Measurements from ENCODE around the gene RIPPLY3.
A peak's percentile ranks its signal among the peaks of the same experiment; 100 is the strongest.

Gene RIPPLY3

DNA sequence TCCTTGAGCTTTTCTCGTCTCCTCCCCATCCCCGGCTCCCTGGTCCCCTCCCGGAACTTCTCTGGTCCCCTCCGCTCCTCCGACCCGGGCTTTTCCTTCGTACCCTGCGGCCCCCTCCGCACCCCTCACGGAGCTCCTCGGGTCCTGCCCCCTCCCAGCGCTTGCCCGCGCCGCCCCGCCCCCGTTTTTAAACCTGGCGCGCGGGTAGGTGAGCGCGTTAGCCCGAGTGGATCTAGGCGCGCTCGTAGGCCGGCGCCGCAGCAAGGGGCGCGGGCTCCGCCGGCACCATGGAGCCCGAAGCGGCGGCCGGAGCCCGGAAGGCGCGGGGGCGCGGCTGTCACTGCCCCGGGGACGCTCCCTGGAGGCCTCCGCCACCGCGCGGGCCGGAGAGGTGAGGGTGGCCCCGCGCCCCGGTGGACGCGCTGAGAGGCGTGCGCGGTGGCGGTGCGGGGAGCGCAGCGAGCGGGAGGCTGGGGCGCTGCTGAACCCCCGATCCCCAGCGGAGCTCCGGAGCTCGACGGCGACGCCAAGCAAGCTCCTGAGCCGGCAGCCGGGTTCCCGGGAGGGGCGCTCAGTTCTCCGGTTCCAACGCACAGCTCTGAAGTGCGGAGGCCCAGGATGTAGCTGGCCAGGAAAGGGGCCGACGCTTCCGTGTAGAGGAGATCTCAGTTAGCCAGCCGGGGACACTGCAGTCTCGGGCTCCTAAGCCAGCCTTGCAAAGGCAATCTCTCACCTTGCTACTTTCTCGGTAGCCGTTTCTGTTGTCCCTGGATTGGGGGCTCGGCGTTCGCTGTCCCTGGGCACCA, at the start of gene RIPPLY3:
RIPPLY3 (plus strand) TSS at position 217 of the 806 bp plus-strand sequence; CDS start at position 288, 71 bp downstream.
- DNase-seq (ENCODE audit: low read depth in 2 of 2) = no peak

GRCh38 chr21:36959020-36959835, 47.3 kb upstream of the RIPPLY3 start:
- DNase-seq (ENCODE audit: low read depth in 2 of 2) = no peak

DNA sequence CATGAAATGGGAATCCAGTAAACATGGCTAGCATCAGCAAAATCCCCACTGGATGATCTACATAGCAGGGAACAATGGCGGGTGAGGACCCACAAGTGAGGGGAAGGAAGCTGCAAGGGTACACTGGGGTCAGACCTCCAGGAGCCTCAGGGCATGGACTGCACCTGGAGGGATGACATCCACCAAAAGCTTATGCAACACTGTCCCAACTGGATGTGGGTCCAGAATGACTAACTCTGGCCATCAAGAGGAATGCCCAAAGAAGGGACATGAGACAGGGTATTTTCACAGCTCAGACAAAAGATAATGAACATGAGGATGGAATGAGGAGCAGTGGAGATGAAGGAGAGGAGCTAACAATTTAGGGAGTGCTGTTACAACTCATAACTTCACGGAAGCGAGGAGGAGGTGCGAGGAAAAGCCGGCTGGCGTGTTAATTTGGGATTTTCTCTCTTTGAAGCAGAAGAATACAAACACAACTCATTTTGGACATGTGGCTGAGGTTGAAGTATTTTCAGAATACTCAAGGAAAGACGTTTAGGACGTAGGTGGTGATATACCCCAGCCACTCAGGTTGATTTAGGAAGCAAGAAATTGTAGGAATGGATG, 45.7 kb upstream of the RIPPLY3 start:
- no peak for DNase-seq (ENCODE audit: low read depth in 2 of 2)

DNA sequence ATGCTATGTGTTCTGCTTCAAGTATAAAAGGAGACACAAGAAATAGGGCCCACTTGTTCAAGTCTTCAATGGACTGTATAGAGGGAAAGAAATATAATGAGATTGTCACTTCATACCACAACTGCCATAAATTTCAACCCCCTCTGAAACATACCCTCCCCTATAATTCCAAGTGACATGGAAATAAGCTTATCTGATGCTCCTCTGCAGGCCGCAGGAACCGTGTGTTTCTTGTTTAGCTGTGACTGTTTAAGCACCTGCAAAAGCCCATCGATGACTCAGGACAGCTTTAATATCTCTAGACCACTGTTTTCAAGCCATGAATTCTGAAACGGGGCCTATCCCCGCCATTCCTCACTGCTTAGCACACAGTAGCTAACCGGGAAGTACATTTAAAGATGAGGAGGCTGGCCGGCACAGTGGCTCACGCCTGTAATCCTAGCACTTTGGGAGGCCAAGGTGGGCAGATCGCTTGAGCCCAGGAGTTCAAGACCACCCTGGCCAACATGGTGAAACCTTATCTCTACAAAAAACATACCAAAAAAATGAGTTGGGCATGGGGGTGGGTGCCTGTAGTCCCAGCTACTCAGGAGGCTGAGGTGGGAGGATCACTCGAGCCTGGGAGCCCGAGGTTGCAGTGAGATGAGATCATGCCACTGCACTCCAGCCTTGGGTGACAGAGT, 44.3 kb upstream of the RIPPLY3 start:
- no peak for DNase-seq (ENCODE audit: low read depth in 2 of 2)

- no peak for DNase-seq (ENCODE audit: low read depth in 2 of 2)
Measured at GRCh38 chr21:36964398-36964797, 42.1 kb upstream of the RIPPLY3 start.

DNA sequence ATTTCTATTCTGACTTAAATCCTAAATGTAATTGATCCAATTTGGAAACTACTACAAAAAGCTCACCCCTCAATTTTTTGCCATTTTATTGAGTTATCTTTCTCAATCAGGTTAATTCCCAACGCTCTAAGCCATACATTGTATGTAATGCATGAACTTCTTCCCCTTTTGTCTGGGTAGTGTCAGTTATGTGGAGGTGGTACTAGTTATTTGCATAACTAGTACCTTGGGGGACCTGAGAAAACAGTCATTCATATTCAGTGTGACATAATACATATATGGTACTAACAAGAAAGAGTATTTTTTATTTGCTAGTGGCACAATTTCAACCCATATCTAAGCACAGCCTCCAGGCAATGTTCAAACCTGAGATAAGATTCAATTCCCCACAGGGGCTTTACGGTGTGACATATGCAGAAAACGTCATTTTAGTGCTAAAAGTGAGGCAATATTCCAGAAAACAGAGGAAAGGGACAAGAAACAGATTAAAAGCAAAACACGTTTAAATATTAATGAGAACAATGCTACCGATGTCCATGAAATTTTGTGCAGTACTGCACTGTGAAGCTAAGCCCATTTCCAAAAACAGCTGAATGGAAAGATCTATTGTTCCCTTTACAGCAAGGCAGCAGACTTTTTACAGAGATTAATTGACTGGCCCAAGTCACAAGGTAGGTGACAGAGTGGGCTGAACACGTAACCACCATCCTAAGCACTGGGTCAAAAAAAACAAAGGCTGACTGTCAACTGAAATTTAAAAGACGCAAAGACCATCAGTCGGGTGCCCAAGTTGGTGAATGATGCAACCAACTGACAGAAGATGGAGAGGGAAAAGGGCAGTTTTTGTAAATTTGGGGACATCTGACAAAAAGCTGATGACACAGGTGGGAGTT, 41.4 kb upstream of the RIPPLY3 start:
- no peak for DNase-seq (ENCODE audit: low read depth in 2 of 2)

DNA sequence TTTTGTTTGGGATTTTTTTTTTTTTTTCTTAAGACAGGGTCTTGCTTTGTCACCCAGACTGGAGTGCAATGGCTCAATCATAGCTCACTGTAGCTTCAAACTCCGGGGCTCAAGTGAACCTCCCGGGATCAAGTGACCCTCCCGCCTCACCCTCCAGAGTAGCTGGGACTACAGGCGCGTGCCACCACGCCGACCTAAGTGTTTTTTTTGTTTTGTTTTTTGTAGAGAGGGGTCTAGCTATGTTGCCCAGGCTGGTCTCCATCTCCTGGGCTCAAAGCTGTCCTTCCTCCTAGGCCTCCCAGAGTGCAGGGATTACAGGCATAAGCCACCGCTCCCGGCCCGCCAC, 40.8 kb upstream of the RIPPLY3 start:
- no peak for DNase-seq (ENCODE audit: low read depth in 2 of 2)

DNA sequence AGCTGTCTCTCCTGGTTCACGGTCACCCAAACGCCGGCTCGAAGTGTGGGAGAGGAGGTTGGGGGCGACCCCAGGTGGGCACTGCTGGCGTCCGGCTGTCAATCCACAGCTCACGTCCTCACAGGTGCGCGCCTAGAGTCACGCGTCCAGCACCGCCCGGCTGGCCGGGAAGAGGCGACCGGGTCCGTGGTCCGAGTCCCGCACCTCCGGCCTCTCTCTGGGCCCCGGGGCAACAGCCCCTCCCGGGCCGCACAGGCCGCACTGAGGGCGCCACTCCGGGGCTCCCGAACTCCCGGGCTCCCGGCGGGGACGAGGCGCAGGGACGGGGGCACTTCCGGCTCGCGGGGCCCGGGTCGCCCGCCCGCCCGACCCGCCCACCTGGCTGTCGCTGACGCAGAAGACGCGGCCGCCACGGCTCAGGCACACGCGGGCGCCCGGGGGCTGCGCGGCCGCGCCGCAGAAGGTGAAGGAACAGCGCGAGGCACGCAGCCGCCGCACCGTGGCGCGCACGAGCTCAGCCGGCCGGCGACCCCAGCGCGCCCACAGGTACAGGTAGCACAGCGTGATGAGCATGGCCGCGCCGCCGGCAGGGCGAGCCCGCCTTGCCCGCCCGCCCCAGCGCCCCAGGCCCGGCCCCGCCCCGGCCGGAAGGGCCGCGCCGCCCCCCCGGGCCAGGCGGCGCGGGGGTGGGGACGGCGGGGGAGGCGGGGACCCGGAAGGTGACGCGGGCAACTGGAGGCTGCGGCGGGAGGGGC, 40.3 kb upstream of the RIPPLY3 start, which contains the start of gene HLCS:
HLCS (minus strand) TSS at position 604 of the 755 bp plus-strand sequence; CDS start at position 573, 31 bp downstream.
- peak; percentile 55 to 68 for DNase-seq (ENCODE audit: low read depth in 2 of 2)

DNA sequence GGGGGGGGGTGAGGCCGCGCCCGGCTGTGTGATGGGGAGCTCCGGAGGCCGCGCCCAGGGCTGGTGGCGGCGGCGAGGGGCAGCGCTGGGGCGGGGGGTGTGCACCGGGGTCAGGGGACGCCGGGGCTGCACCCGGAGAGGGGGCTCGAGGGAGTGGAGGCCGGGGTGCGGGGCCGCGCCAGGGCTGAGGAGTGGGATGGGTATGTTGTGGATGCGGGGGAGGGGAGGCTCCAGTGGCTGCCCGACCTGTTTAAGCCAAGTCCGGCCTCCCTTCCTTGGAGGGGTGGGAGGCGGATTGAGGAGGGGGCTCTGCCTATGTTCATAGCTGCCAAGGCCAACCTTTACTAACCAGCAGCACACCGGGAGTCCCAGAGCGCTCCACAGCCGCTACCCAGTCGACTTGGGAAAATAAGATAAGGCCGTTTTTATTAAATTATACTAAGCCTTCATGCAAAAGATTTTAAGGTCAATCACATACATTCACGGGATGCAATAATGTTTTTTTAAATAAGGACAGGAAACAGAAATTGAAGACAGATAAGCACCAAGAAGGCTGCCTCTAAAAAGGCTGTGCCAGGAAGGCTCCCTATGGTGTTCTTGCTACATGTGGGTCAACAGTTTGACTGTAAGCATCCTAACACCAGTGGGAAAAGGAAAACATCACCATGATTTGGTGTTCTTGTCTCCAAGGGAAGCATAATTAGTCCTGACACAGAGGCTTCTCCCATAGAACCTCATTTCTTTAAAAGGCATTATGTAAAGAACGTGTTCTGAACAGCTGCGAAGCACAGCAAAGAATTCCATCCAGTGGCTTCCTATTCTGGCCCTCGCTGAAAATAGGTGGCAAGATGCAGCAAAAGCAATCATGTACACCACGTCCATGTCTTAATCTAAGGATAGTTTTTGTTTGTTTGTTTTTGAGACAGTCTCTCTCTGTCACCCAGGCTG, 39.4 kb upstream of the RIPPLY3 start:
- no peak for DNase-seq (ENCODE audit: low read depth in 2 of 2)

- no peak for DNase-seq (ENCODE audit: low read depth in 2 of 2)
Measured at GRCh38 chr21:36968414-36968813, 38.1 kb upstream of the RIPPLY3 start.

- no peak for DNase-seq (ENCODE audit: low read depth in 2 of 2)
Measured at GRCh38 chr21:36968976-36969375, 37.5 kb upstream of the RIPPLY3 start.

DNA sequence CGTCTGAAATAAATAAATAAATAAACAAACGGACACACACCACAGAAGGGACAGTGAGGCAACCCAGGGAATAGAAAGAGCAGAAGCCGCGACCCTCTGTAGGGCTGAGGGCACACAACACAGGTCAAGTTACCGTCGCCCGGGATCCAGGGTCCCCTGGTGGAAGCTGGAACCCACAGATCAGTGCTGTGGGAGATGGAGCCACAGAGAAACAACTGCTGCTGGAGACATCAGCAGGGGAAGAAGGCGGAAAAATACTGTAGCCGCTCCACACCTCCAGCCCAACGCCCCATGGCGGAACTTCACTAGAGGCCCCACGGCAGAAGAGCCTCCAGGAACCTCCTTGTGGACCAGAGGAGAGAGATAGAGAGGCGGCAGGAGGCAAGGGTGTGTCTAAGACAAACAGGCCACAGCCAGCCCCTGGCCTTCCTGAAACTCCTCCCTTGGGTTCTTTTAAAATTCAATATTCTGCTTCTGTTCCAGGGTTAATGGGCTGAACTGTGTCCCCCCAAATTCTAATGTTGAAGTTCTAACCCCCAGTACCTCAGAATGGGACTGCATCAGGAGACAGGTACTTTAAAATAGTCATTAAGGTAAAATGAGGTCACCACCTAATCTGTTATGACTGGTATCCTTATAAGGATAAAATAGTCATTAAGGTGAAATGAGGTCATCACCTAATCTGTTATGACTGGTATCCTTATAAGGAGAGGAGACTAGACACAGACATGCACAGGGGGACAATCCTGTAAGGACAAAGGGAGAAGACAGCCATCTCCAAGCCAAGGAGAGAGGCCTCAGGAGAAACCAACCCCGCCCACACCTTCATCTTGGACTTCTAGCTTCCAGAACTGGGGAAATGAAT, 32.3 kb upstream of the RIPPLY3 start:
- DNase-seq (ENCODE audit: low read depth in 2 of 2) = no peak

GRCh38 chr21:36974851-36975192, 31.7 kb upstream of the RIPPLY3 start:
- no peak for DNase-seq (ENCODE audit: low read depth in 2 of 2)

DNA sequence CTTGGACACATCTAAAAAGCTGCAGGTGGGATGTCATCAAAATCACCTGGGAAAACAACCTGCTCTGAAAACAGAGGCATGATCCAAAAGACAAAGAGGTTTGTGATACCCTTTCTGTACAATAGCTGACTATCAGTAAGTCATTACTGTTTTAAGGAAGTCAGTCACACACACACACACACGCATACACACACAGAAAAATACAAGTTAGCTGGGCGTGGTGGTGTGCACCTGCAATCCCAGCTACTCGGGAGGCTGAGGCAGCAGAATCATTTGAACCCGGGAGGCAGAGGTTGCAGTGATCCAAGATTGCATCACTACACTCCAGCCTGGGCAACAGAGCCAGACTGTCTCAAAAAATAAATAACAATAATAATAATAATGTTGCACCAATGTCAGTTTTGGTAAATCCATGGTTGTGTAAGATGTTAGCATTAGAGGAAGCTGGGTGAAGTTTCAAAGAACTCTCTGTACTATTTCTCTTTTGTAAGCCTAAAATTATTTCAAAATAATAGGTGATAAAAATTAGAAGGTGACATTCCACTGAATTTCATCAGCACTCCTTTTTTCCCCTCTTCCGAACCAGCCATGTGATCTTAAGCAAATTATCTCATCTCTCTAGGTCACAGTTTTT, 30.2 kb upstream of the RIPPLY3 start:
- no peak for DNase-seq (ENCODE audit: low read depth in 2 of 2)

GRCh38 chr21:36976882-36977651, 29.4 kb upstream of the RIPPLY3 start:
- no peak for DNase-seq (ENCODE audit: low read depth in 2 of 2)

GRCh38 chr21:36980280-36981048, 26.0 kb upstream of the RIPPLY3 start:
- DNase-seq (ENCODE audit: low read depth in 2 of 2) = no peak

Measured in stimulated activated CD8-positive, alpha-beta memory T cell treated with anti-CD3 and anti-CD28 coated beads, Interleukin-2, amount 100 ng/mL, for 48 hours (primary cell).